ENCODE data around the gene LIMS2.

GRCh38 chr2:127712999-127713398 lies 37.7 kb upstream of the LIMS2 start:
- TF ChIP-seq CTCF (conservative IDR thresholded peaks at IDR 0.05; ENCODE audit: low read length) (no peak), EZH2phosphoT487 (IDR thresholded peaks at IDR 0.05; ENCODE audit: borderline replicate concordance, low read depth, low read length) (no peak)
